Upper lobe of left lung (tissue), 6 donors: ENCODE results near the gene EXPH5. TPM values are rescaled to one million over a fixed set of nuclear protein-coding genes. Genes with fewer than 3 reads are reported as not detected.
A peak's percentile ranks its signal among the peaks of the same experiment; 100 is the strongest.

Experiments
- ATAC-seq, 2 donors: fragments of 200-7000 bp; cut with Tn5 transposase; one replicate each; pipeline ENCODE4 v1.9.1; 2022; ENCODE audit warnings: mild to moderate bottlenecking in 2 of 2, moderate library complexity in 2 of 2; ENCODE audit not compliant: low FRiP score in 2 of 2
- DNase-seq, 2 donors: peaks; one replicate each; pipeline ENCODE4 v3.0.0-alpha.2; 2019 to 2020
- H3K27ac ChIP-seq, 4 donors: fragments of 200-600 bp; sonication (generic); one replicate each; pipeline ENCODE4 v1.5.1; 2016 to 2019
- H3K27me3 ChIP-seq, 4 donors: fragments of 200-600 bp; sonication (generic); one replicate each; pipeline ENCODE4 v1.5.1; 2017 to 2019
- H3K36me3 ChIP-seq, 4 donors: fragments of 200-600 bp; sonication (generic); one replicate each; pipeline ENCODE4 v1.5.1; 2016 to 2019
- H3K4me1 ChIP-seq, 4 donors: fragments of 200-600 bp; sonication (generic); one replicate each; pipeline ENCODE4 v1.5.1; 2018 to 2019
- H3K4me3 ChIP-seq, 4 donors: fragments of 200-600 bp; sonication (generic); one replicate each; pipeline ENCODE4 v1.5.1; 2017 to 2019; ENCODE audit warnings: mild to moderate bottlenecking in 2 of 4, moderate library complexity in 1 of 4
- H3K9me3 ChIP-seq, 4 donors: fragments of 200-600 bp; sonication (generic); one replicate each; pipeline ENCODE4 v1.5.1; 2018 to 2019
- EP300 ChIP-seq, 4 donors: sonication (generic); formaldehyde crosslinking; IDR thresholded peaks; one replicate each; pipeline ENCODE4 v1.5.1; 2017; ENCODE audit warnings: antibody characterized with exemption in 4 of 4, control low read depth in 2 of 4
- POLR2A ChIP-seq, 4 donors: fragments of 450-650 bp; IDR thresholded peaks; one replicate each; pipeline ENCODE4 v1.5.1; 2016 to 2017; ENCODE audit warnings: antibody characterized with exemption in 4 of 4, mild to moderate bottlenecking in 2 of 4
- POLR2AphosphoS5 ChIP-seq, 2 donors: sonication (generic); formaldehyde crosslinking; IDR thresholded peaks; one replicate each; pipeline ENCODE4 v1.5.1; 2017; ENCODE audit warnings: antibody characterized with exemption in 2 of 2
- WGBS, 2 donors: methylation state at CpG; one replicate each; pipeline ENCODE4 v1.1.5; 2017 to 2018; 5-methylcytosine and 5-hydroxymethylcytosine counted together
- total RNA-seq, 6 donors: library from RNA; depleted of rRNA in 4 of 6; stranded (reverse); fragments of >200 nt in 4 of 6; gene quantifications; one replicate each; pipeline versions ENCODE4 v1.1.0 to v1.2.1, GENCODE V29; 2016 to 2021
- TF ChIP-seq, protein P1 (sequence below), 6 experiments: fragments of 450-650 bp in 4 of 6; fragments of 200-600 bp in 2 of 6; sonication (generic) in 2 of 6; IDR thresholded peaks; one replicate each; pipeline ENCODE4 v1.5.1; 2016 to 2019; ENCODE audit warnings: antibody characterized with exemption in 6 of 6
- donor health status: DM: no; HTN: no; CAD: no; lungs with moderate emphysema.
- donor health status: DM: no; HTN: yes; CAD: no; lungs with severe emphysema.

EXPH5 gene
- total RNA-seq, 6 donors from 2014 or later = 12.8 to 47.0 (median 28.3) TPM

- Histone ChIP-seq H3K9me3 (no peaks in the 10 kb centered on the region), H3K4me1 (peaks cover 0 to 7% (median 0%) of the 10 kb centered on the region in 4 donors), H3K4me3 (no peak overlapping the region), H3K27me3 (no peaks in the 10 kb centered on the region), H3K27ac (no peak overlapping the region), H3K36me3 (no peaks in the 10 kb centered on the region)
- TF ChIP-seq EP300 (IDR thresholded peaks at IDR 0.05) = no peak
- TF ChIP-seq, protein P1, sequence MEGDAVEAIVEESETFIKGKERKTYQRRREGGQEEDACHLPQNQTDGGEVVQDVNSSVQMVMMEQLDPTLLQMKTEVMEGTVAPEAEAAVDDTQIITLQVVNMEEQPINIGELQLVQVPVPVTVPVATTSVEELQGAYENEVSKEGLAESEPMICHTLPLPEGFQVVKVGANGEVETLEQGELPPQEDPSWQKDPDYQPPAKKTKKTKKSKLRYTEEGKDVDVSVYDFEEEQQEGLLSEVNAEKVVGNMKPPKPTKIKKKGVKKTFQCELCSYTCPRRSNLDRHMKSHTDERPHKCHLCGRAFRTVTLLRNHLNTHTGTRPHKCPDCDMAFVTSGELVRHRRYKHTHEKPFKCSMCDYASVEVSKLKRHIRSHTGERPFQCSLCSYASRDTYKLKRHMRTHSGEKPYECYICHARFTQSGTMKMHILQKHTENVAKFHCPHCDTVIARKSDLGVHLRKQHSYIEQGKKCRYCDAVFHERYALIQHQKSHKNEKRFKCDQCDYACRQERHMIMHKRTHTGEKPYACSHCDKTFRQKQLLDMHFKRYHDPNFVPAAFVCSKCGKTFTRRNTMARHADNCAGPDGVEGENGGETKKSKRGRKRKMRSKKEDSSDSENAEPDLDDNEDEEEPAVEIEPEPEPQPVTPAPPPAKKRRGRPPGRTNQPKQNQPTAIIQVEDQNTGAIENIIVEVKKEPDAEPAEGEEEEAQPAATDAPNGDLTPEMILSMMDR (IDR thresholded peaks at IDR 0.05) = no peak
- TF ChIP-seq POLR2AphosphoS5 (IDR thresholded peaks at IDR 0.05) = no peak
- TF ChIP-seq POLR2A (IDR thresholded peaks at IDR 0.05) = no peak
- no peak for DNase-seq
- ATAC-seq = no peak
- WGBS, 2 donors = 72 to 88% methylated on average over 2 of the region's 2 CpGs
Measured at GRCh38 chr11:108571001-108571400, 22.6 kb downstream of the EXPH5 start.

GRCh38 chr11:108569896-108570295, 23.7 kb downstream of the EXPH5 start:
- peaks cover 0 to 7% (median 0%) of the 10 kb centered on the region in 4 donors for H3K4me1 ChIP-seq

GRCh38 chr11:108568195-108568858, 25.2 kb downstream of the EXPH5 start:
- H3K27me3 ChIP-seq = no peaks in the 10 kb centered on the region
- no peaks in the 10 kb centered on the region for H3K36me3 ChIP-seq
- no peaks in the 10 kb centered on the region for H3K9me3 ChIP-seq
- H3K27ac ChIP-seq = no peak overlapping the region
- ATAC-seq = no peak
- 75 to 85% methylated on average over 11 of the region's 11 CpGs for WGBS, 2 donors
- H3K4me3 ChIP-seq = no peak overlapping the region
- DNase-seq = peak in 1 of 2 donors; percentile 38
- H3K4me1 ChIP-seq = peaks cover 0 to 7% (median 0%) of the 10 kb centered on the region in 4 donors
- TF ChIP-seq POLR2AphosphoS5 (IDR thresholded peaks at IDR 0.05) (no peak), EP300 (IDR thresholded peaks at IDR 0.05) (no peak), POLR2A (IDR thresholded peaks at IDR 0.05) (no peak)
- TF ChIP-seq, protein P1 (IDR thresholded peaks at IDR 0.05) = no peak

More at GRCh38 chr11:108569896-108570295, 23.7 kb downstream of the EXPH5 start:
- TF ChIP-seq POLR2A (IDR thresholded peaks at IDR 0.05) = no peak
- TF ChIP-seq, protein P1 (IDR thresholded peaks at IDR 0.05) = no peak
- TF ChIP-seq POLR2AphosphoS5 (IDR thresholded peaks at IDR 0.05) = no peak
- no peak for TF ChIP-seq EP300 (IDR thresholded peaks at IDR 0.05)
- no peaks in the 10 kb centered on the region for H3K9me3 ChIP-seq
- ATAC-seq (no peak), DNase-seq (no peak)
- no peak overlapping the region for H3K4me3 ChIP-seq
- H3K27ac ChIP-seq = no peak overlapping the region
- no peaks in the 10 kb centered on the region for H3K27me3 ChIP-seq
- no peaks in the 10 kb centered on the region for H3K36me3 ChIP-seq
- 92 to 100% methylated on average over 1 of the region's 1 CpG for WGBS, 2 donors

GRCh38 chr11:108565653-108566052, 27.9 kb downstream of the EXPH5 start:
- Histone ChIP-seq H3K4me3 (no peak overlapping the region), H3K27ac (no peak overlapping the region), H3K4me1 (peaks cover 3 to 23% (median 10%) of the 10 kb centered on the region in 4 donors), H3K9me3 (no peaks in the 10 kb centered on the region), H3K27me3 (no peaks in the 10 kb centered on the region), H3K36me3 (no peaks in the 10 kb centered on the region)
- no peak for DNase-seq
- ATAC-seq = no peak
- TF ChIP-seq, protein P1 (IDR thresholded peaks at IDR 0.05) = no peak
- no peak for TF ChIP-seq POLR2A (IDR thresholded peaks at IDR 0.05)
- TF ChIP-seq EP300 (IDR thresholded peaks at IDR 0.05) = no peak
- TF ChIP-seq POLR2AphosphoS5 (IDR thresholded peaks at IDR 0.05) = no peak
- whole genome bisulfite sequencing, 2 donors = 48% methylated on average over 3 of the region's 3 CpGs
